Measurements from ENCODE around the gene YES1. TPM values are rescaled to one million over a fixed set of nuclear protein-coding genes. Genes with fewer than 3 reads are reported as not detected.

The YES1 gene
- total RNA-seq, 4 donors from 2014 or later: 75.2 to 149 (median 108) TPM

- TF ChIP-seq CTCF (IDR thresholded peaks at IDR 0.05): no peak
- DNase-seq (ENCODE audit: low spot score) (no peak), ATAC-seq (ENCODE audit: low FRiP score) (no peak)
These were observed 56.5 kb downstream of the YES1 start for GRCh38 chr18:755506-755905.

GRCh38 chr18:754656-755055 is 57.4 kb downstream of the YES1 start:
- DNase-seq (ENCODE audit: low spot score) (no peak), ATAC-seq (ENCODE audit: low FRiP score) (no peak)
- no peak for TF ChIP-seq CTCF (IDR thresholded peaks at IDR 0.05)

GRCh38 chr18:750456-750855 is 61.6 kb downstream of the YES1 start:
- DNase-seq (ENCODE audit: low spot score) (no peak), ATAC-seq (ENCODE audit: low FRiP score) (no peak)
- no peak for TF ChIP-seq CTCF (IDR thresholded peaks at IDR 0.05)

GRCh38 chr18:744832-745597 is 67.0 kb downstream of the YES1 start:
- ATAC-seq (ENCODE audit: low FRiP score): no peak
- TF ChIP-seq CTCF (IDR thresholded peaks at IDR 0.05): no peak
- no peak for DNase-seq (ENCODE audit: low spot score)

GRCh38 chr18:741931-742512 is 70.0 kb downstream of the YES1 start:
- no peak for DNase-seq (ENCODE audit: low spot score)
- TF ChIP-seq CTCF (IDR thresholded peaks at IDR 0.05): peak in 1 of 3 donors; percentile 26
- no peak for ATAC-seq (ENCODE audit: low FRiP score)

- no peak for TF ChIP-seq CTCF (IDR thresholded peaks at IDR 0.05)
- DNase-seq (ENCODE audit: low spot score): no peak
- ATAC-seq (ENCODE audit: low FRiP score): no peak
These were observed 79.7 kb downstream of the YES1 start for GRCh38 chr18:732371-732770.

GRCh38 chr18:731185-731584 is 80.9 kb downstream of the YES1 start:
- no peak for TF ChIP-seq CTCF (IDR thresholded peaks at IDR 0.05)
- ATAC-seq (ENCODE audit: low FRiP score) (no peak), DNase-seq (ENCODE audit: low spot score) (no peak)

Data from omental fat pad (tissue), 4 donors.